ENCODE measurements around the gene CRYBB3. TPM values are rescaled to one million over a fixed set of nuclear protein-coding genes. Genes with fewer than 3 reads are reported as not detected.

The CRYBB3 gene
- total and polyA plus RNA-seq, 9 of the 15 experiments (the other 6 are each of a cell fraction or from before 2014, with no cell fraction given) = not detected

DNA sequence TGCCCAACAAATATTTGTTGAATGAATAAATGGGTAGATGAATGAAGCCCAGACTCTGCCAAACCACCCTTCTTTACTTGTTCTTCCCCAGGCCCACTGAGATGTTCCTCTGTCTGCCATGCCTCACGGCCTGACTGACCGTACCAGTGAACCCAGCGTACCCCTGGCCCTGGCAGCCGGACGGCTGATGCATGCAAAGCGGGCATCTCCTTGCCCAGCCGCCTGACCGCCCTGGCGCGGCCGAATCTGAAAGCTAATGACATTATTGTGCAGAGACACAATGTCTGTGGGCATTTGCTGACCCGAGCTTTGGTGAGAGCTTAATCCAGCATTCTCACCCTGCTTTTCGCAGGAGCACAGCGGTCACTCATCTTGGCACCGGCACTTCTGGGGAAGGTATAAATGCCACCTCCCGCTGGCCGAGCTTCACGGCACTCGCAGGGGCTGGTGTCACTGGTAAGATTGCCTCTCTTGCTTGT is 19.6 kb downstream of the CRYBB3 start, which contains the start of gene CRYBB2 (continued):
- TF ChIP-seq, protein P1, sequence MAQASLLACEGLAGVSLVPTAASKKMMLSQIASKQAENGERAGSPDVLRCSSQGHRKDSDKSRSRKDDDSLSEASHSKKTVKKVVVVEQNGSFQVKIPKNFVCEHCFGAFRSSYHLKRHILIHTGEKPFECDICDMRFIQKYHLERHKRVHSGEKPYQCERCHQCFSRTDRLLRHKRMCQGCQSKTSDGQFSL (CRISPR knock-in tag; IDR thresholded peaks at IDR 0.05) = no peak
- TF ChIP-seq, protein P1 (tag; IDR thresholded peaks at IDR 0.05) = no peak
- TF ChIP-seq CTBP1 (IDR thresholded peaks at IDR 0.05; ENCODE audit: borderline replicate concordance) (no peak), TCFL5 (CRISPR knock-in tag; conservative IDR thresholded peaks at IDR 0.05) (no peak), RAD21 (CRISPR knock-in tag; conservative IDR thresholded peaks at IDR 0.05 in 1 of 2, IDR thresholded peaks at IDR 0.05 in 1 of 2) (no peak), BACH1 (tag; IDR thresholded peaks at IDR 0.05) (no peak)
- TF ChIP-seq, protein P2, sequence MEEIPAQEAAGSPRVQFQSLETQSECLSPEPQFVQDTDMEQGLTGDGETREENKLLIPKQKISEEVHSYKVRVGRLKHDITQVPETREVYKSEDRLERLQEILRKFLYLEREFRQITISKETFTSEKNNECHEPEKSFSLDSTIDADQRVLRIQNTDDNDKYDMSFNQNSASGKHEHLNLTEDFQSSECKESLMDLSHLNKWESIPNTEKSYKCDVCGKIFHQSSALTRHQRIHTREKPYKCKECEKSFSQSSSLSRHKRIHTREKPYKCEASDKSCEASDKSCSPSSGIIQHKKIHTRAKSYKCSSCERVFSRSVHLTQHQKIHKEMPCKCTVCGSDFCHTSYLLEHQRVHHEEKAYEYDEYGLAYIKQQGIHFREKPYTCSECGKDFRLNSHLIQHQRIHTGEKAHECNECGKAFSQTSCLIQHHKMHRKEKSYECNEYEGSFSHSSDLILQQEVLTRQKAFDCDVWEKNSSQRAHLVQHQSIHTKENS (CRISPR knock-in tag; IDR thresholded peaks at IDR 0.05) = no peak
- TF ChIP-seq, protein P3, sequence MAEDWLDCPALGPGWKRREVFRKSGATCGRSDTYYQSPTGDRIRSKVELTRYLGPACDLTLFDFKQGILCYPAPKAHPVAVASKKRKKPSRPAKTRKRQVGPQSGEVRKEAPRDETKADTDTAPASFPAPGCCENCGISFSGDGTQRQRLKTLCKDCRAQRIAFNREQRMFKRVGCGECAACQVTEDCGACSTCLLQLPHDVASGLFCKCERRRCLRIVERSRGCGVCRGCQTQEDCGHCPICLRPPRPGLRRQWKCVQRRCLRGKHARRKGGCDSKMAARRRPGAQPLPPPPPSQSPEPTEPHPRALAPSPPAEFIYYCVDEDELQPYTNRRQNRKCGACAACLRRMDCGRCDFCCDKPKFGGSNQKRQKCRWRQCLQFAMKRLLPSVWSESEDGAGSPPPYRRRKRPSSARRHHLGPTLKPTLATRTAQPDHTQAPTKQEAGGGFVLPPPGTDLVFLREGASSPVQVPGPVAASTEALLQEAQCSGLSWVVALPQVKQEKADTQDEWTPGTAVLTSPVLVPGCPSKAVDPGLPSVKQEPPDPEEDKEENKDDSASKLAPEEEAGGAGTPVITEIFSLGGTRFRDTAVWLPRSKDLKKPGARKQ (CRISPR knock-in tag; IDR thresholded peaks at IDR 0.05) = no peak

Data from K562 (cell line).